Prostate gland (tissue), 2 donors: Measurements from ENCODE around the gene BIRC7.

ENCODE experiments used
- POLR2A ChIP-seq: fragments of 450-650 bp; IDR thresholded peaks from one replicate; pipeline ENCODE4 v1.6.1; 2016; ENCODE audit warnings: antibody characterized with exemption, mild to moderate bottlenecking
- TF ChIP-seq, protein P1 (sequence below), 4 experiments: fragments of 200-600 bp in 2 of 4; fragments of 450-650 bp in 2 of 4; sonication (generic) in 2 of 4; IDR thresholded peaks; 1 replicate in 3 of 4; 2 replicates in 1 of 4; pipeline ENCODE4 v1.5.1; 2016 to 2019; ENCODE audit warnings: antibody characterized with exemption in 4 of 4, mild to moderate bottlenecking in 2 of 4, moderate library complexity in 2 of 4

DNA sequence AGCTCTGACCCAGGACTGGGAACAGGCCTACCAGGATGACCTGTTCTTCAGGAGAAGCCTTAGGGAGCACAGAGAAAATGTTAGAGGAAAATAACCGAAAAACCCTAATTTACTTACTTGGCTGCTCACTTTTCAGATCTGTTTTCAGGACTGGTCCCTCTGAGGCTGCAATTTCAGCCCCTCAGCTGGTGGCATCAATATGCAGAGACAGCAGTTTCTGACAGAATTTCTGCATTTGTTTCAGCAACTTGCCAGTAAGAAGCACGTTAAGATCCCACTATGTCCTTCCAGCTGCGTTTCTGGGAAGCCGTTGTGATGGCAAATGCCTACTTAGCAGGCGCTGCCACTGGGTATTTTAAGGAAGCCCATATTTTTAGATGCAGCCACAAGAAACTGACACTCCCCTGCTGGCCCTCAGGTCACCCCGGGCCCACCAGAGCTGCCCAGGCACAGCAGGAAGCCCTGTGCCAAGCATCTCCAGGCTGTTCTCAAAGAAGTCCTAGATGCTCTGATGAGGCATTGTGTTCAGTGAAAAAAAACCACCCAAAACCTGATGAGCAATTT is 27.3 kb upstream of the BIRC7 start:
- TF ChIP-seq, protein P1, sequence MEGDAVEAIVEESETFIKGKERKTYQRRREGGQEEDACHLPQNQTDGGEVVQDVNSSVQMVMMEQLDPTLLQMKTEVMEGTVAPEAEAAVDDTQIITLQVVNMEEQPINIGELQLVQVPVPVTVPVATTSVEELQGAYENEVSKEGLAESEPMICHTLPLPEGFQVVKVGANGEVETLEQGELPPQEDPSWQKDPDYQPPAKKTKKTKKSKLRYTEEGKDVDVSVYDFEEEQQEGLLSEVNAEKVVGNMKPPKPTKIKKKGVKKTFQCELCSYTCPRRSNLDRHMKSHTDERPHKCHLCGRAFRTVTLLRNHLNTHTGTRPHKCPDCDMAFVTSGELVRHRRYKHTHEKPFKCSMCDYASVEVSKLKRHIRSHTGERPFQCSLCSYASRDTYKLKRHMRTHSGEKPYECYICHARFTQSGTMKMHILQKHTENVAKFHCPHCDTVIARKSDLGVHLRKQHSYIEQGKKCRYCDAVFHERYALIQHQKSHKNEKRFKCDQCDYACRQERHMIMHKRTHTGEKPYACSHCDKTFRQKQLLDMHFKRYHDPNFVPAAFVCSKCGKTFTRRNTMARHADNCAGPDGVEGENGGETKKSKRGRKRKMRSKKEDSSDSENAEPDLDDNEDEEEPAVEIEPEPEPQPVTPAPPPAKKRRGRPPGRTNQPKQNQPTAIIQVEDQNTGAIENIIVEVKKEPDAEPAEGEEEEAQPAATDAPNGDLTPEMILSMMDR (IDR thresholded peaks at IDR 0.05), result no peak
- no peak for TF ChIP-seq POLR2A
